ENCODE data around the gene POU3F3.

Gene POU3F3

DNA sequence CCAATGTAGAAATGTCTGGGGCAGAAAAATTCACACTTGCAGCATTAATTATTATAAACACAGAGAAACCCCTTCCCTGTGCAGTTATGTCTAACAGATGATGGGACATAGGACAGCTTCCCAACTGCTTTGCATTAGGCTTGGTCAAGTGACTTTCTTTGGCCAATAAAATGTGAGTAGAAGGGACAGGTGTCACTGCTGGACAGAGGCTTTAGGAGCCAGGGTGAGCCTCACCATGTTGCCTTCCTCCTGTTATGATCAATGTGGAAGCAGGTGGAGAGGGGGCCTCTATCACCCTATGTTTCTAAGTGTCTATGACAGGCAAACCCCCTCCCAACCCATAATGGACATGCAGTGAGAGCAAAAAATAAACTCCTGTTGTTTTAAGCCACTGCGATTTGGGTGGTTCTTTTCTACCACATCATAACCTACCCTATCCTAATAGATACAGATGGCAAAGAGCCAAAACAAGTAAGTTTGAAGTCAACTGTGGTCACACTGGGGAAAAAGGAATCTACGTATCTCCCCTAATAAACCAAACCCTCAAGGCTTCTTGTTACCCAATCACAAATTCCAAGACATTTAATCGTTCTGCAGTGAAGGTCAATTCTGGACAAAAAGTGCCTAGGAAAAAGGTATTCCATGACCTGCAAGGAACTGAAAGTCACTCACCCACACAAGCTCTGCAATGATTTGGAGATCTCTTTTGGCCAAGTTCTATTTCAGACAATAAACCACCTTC lies 28.6 kb upstream of the POU3F3 start:
- ChIA-PET CTCF (no interaction called here), POLR2A (no interaction called here)
- no peak for DNase-seq (ENCODE audit: extremely low spot score)
- TF ChIP-seq ZNF384 (IDR thresholded peaks at IDR 0.05) (no peak), FOXK2 (IDR thresholded peaks at IDR 0.05) (no peak), HDGF (IDR thresholded peaks at IDR 0.05; ENCODE audit: borderline replicate concordance) (no peak), NFRKB (IDR thresholded peaks at IDR 0.05) (no peak), LEF1 (IDR thresholded peaks at IDR 0.05; ENCODE audit: borderline replicate concordance) (no peak), CTBP1 (IDR thresholded peaks at IDR 0.05; ENCODE audit: borderline replicate concordance) (no peak), TARDBP (IDR thresholded peaks at IDR 0.05) (no peak), BHLHE40 (IDR thresholded peaks at IDR 0.05; ENCODE audit: borderline replicate concordance) (no peak), FOXM1 (IDR thresholded peaks at IDR 0.05; ENCODE audit: borderline replicate concordance) (no peak), FOXA1 (IDR thresholded peaks at IDR 0.05) (no peak), L3MBTL2 (conservative IDR thresholded peaks at IDR 0.05) (no peak), ARNT (IDR thresholded peaks at IDR 0.05) (no peak)
- TF ChIP-seq, protein P1, sequence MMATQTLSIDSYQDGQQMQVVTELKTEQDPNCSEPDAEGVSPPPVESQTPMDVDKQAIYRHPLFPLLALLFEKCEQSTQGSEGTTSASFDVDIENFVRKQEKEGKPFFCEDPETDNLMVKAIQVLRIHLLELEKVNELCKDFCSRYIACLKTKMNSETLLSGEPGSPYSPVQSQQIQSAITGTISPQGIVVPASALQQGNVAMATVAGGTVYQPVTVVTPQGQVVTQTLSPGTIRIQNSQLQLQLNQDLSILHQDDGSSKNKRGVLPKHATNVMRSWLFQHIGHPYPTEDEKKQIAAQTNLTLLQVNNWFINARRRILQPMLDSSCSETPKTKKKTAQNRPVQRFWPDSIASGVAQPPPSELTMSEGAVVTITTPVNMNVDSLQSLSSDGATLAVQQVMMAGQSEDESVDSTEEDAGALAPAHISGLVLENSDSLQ (IDR thresholded peaks at IDR 0.05): no peak

DNA sequence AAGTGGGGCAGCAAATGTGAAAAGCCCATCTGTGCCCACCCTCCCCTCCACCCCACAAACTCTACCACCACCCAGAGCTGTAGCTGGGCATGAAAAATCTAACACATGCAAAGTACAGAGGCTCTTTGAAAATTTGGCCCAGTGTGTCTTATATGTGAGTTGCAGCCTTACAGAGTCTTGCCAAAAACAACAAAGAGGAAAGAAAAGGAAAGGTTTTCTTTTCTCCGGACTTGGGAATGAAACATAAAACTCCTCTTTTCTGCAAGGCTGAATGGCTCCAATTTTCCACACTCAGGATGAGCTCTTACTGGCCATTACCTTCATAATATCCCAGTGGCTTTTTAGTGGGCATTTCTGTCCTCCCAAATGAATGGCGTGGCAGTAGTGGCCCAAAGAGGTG lies 27.9 kb upstream of the POU3F3 start:
- TF ChIP-seq SUZ12 (IDR thresholded peaks at IDR 0.05) (no peak), FOXK2 (IDR thresholded peaks at IDR 0.05) (no peak), HDGF (IDR thresholded peaks at IDR 0.05; ENCODE audit: borderline replicate concordance) (no peak), L3MBTL2 (conservative IDR thresholded peaks at IDR 0.05) (no peak), BHLHE40 (IDR thresholded peaks at IDR 0.05; ENCODE audit: borderline replicate concordance) (no peak)
- ChIA-PET POLR2A (no interaction called here), CTCF (no interaction called here)
- no peak for DNase-seq (ENCODE audit: extremely low spot score)

DNA sequence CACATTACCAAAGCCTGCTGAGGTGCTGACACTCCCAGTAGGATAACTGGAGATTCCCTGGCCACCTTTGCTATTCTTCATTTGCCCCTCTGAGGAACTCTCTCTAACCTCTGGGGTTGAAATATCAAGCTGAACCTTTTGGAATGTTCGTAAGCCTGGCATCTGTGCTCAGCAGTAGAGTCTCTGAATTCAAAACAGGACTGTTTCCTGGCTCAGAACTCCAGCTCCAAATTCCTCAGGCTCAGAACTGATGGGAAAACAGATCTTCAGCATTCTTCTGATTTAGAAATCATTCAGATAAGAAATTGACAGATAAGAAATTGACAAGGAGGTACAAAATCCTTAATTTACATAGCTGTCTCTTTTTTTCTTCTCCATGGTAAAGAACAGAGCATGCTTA lies 22.2 kb upstream of the POU3F3 start:
- DNase-seq (ENCODE audit: extremely low spot score): no peak
- CTCF ChIA-PET: interaction anchor here (0.6 kb wide), 1 partner anchor 872 kb away, joined by 3 read pairs; no protein-coding TSS in a partner anchor
- POLR2A ChIA-PET: no interaction called here
- TF ChIP-seq SP1 (IDR thresholded peaks at IDR 0.05) (no peak), ARNT (IDR thresholded peaks at IDR 0.05) (no peak), NFRKB (IDR thresholded peaks at IDR 0.05) (no peak), L3MBTL2 (conservative IDR thresholded peaks at IDR 0.05) (no peak), ELF4 (IDR thresholded peaks at IDR 0.05) (no peak), FOXM1 (IDR thresholded peaks at IDR 0.05; ENCODE audit: borderline replicate concordance) (no peak), LEF1 (IDR thresholded peaks at IDR 0.05; ENCODE audit: borderline replicate concordance) (no peak), ZNF384 (IDR thresholded peaks at IDR 0.05) (no peak), BHLHE40 (IDR thresholded peaks at IDR 0.05; ENCODE audit: borderline replicate concordance) (no peak)

DNA sequence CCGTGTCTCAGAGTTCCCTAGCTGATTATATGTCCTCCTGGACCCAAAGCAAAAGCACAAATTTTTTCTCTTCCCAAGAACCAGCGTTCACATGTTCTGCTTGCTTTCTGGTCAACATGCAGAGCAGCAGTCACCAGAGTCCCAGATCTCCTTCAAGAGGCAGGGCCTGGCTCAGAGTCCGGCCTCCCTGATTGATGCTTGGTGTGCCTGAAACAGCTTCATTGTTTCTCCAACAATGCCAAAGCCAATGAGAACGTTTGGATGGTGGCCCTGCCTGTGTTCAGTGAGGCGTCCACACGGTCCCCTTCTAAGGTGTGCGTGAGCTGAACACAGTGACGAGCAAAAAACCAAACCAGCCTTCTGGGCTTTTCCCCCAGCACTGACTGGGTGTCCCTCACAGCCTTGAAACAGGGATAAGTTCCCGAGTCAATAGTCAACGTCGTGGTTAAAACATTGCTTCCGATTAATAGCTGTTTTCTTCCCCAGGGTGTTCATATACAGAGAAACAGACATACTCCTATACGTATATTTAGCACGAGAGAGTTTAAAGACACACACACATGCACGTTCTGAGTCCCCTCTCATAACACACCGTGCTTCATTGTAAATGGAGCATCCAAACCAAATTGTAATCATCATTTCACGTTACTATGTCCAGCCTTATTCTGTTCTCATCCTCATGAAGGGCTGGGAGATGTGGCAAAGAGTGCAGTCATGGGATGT lies 19.3 kb upstream of the POU3F3 start:
- CTCF ChIA-PET: interaction anchor here (3.5 kb wide), 1 partner anchor 15 kb away, joined by 9 read pairs; no protein-coding TSS in a partner anchor
- POLR2A ChIA-PET: no interaction called here
- DNase-seq (ENCODE audit: extremely low spot score): no peak
- TF ChIP-seq BHLHE40 (IDR thresholded peaks at IDR 0.05; ENCODE audit: borderline replicate concordance): no peak
- no peak for TF ChIP-seq ZNF384 (IDR thresholded peaks at IDR 0.05)
- TF ChIP-seq FOXK2 (IDR thresholded peaks at IDR 0.05): no peak
- no peak for TF ChIP-seq NFRKB (IDR thresholded peaks at IDR 0.05)
- no peak for TF ChIP-seq ELF4 (IDR thresholded peaks at IDR 0.05)
- no peak for TF ChIP-seq SP1 (IDR thresholded peaks at IDR 0.05)
- no peak for TF ChIP-seq SUZ12 (IDR thresholded peaks at IDR 0.05)
- no peak for TF ChIP-seq LEF1 (IDR thresholded peaks at IDR 0.05; ENCODE audit: borderline replicate concordance)
- TF ChIP-seq, protein P1 (IDR thresholded peaks at IDR 0.05): no peak
- TF ChIP-seq L3MBTL2 (conservative IDR thresholded peaks at IDR 0.05): no peak
- no peak for TF ChIP-seq TARDBP (IDR thresholded peaks at IDR 0.05)
- no peak for TF ChIP-seq FOXM1 (IDR thresholded peaks at IDR 0.05; ENCODE audit: borderline replicate concordance)
- no peak for TF ChIP-seq ARNT (IDR thresholded peaks at IDR 0.05)
- no peak for TF ChIP-seq HDGF (IDR thresholded peaks at IDR 0.05; ENCODE audit: borderline replicate concordance)
- TF ChIP-seq CTBP1 (IDR thresholded peaks at IDR 0.05; ENCODE audit: borderline replicate concordance): no peak
- no peak for TF ChIP-seq FOXA1 (IDR thresholded peaks at IDR 0.05)

DNA sequence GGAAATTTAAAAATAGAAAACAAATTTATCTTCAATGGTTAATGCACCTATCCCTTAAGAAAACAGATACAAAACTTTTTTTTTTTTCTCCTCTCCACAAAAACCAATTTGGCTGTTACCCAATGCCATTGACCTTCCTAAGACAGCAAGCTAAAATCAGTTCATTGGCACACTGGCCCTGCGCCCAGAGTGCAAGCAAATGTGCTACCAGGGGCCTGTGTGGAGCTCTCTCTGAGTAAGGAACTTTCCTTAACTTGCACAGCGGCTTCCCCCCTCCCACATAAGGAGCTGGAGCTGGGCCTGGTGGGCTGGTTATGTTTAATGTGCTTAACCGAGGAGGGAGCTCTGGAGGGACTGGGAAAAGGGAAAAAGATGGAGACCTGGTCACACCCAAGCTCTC lies 17.6 kb upstream of the POU3F3 start:
- ChIA-PET POLR2A (no interaction called here), CTCF (interaction anchor here (3.5 kb wide), 1 partner anchor 13 kb away, joined by 9 read pairs; no protein-coding TSS in a partner anchor)
- TF ChIP-seq L3MBTL2 (conservative IDR thresholded peaks at IDR 0.05) (no peak), TARDBP (IDR thresholded peaks at IDR 0.05) (no peak), ELF4 (IDR thresholded peaks at IDR 0.05) (no peak), BHLHE40 (IDR thresholded peaks at IDR 0.05; ENCODE audit: borderline replicate concordance) (no peak), CTBP1 (IDR thresholded peaks at IDR 0.05; ENCODE audit: borderline replicate concordance) (no peak), SUZ12 (IDR thresholded peaks at IDR 0.05) (no peak), SP1 (IDR thresholded peaks at IDR 0.05) (no peak), FOXA1 (IDR thresholded peaks at IDR 0.05) (no peak), HDGF (IDR thresholded peaks at IDR 0.05; ENCODE audit: borderline replicate concordance) (no peak), ARNT (IDR thresholded peaks at IDR 0.05) (no peak), FOXK2 (IDR thresholded peaks at IDR 0.05) (no peak), FOXM1 (IDR thresholded peaks at IDR 0.05; ENCODE audit: borderline replicate concordance) (no peak)
- TF ChIP-seq, protein P1 (IDR thresholded peaks at IDR 0.05): no peak

More for the DNA sequence above, 17.6 kb upstream of the POU3F3 start:
- DNase-seq (ENCODE audit: extremely low spot score): no peak

Data from HEK293T (cell line).